ENCODE data around the gene ARL13B.
A peak's percentile ranks its signal among the peaks of the same experiment; 100 is the strongest.
"Not testable (repeated sequence)": the region's sequence is repeated elsewhere in the genome, so short reads cannot be mapped to it uniquely, and the experiment has no call there.

Gene ARL13B

GRCh38 chr3:94001191-94001590, 21.2 kb downstream of the ARL13B start:
- no peak for DNase-seq

GRCh38 chr3:94001827-94002495, 22.0 kb downstream of the ARL13B start:
- DNase-seq, result no peak

- no peak for DNase-seq
These were observed 24.5 kb downstream of the ARL13B start for GRCh38 chr3:94004301-94004910.

GRCh38 chr3:94008253-94008652, 28.3 kb downstream of the ARL13B start:
- DNase-seq, result no peak

- no peak for DNase-seq
These were observed 29.7 kb downstream of the ARL13B start for GRCh38 chr3:94009608-94010007.

GRCh38 chr3:94011233-94011711, 31.3 kb downstream of the ARL13B start:
- no peak for DNase-seq

GRCh38 chr3:94012185-94012584, 32.2 kb downstream of the ARL13B start:
- DNase-seq, result no peak

- DNase-seq, result no peak
These were observed 35.1 kb downstream of the ARL13B start for GRCh38 chr3:94015025-94015424.

- no peak for DNase-seq
These were observed 39.7 kb downstream of the ARL13B start for GRCh38 chr3:94019659-94020058.

- no peak for DNase-seq
These were observed 40.3 kb downstream of the ARL13B start for GRCh38 chr3:94020293-94020692.

GRCh38 chr3:94024385-94024784, 44.4 kb downstream of the ARL13B start:
- DNase-seq, result no peak

- DNase-seq, result no peak
These were observed 46.7 kb downstream of the ARL13B start for GRCh38 chr3:94026623-94027022.

GRCh38 chr3:94028093-94028837, 48.3 kb downstream of the ARL13B start, which contains the start of gene STX19:
TSS of gene STX19 (minus strand) at chr3:94028597. CDS start at chr3:94015269, 13,328 bp downstream.
- DNase-seq, result no peak

GRCh38 chr3:94036909-94037507, 57.1 kb downstream of the ARL13B start:
- DNase-seq, result no peak

GRCh38 chr3:94043285-94043684, 63.3 kb downstream of the ARL13B start:
- DNase-seq, result no peak

- not testable (repeated sequence) for DNase-seq
These were observed 64.4 kb downstream of the ARL13B start for GRCh38 chr3:94044100-94044936.

- no peak for DNase-seq
These were observed 66.6 kb downstream of the ARL13B start for GRCh38 chr3:94046533-94046932.

GRCh38 chr3:94049267-94049666, 69.3 kb downstream of the ARL13B start:
- DNase-seq, result no peak

- DNase-seq, result no peak
These were observed 70.6 kb downstream of the ARL13B start for GRCh38 chr3:94050546-94050945.

- no peak for DNase-seq
These were observed 81.3 kb downstream of the ARL13B start for GRCh38 chr3:94061297-94061696.

GRCh38 chr3:94062513-94063404, 82.8 kb downstream of the ARL13B start, which contains the start of the genes DHFR2 and NSUN3:
TSS of gene DHFR2 (minus strand) at chr3:94062916. CDS start at chr3:94061511, 1,405 bp downstream.
TSS of gene NSUN3 (plus strand) at chr3:94063061. CDS start at chr3:94063127, 66 bp downstream.
- peak; percentile 93 for DNase-seq
